ENCODE data around the gene ZRANB3. TPM values are rescaled to one million over a fixed set of nuclear protein-coding genes. Genes with fewer than 3 reads are reported as not detected.

ZRANB3 gene
- total RNA-seq, 1 donor from 2014 or later, result 8.9 TPM

- no peak overlapping the region for H3K4me3 ChIP-seq (ENCODE audit: insufficient read depth, low read depth, low read length)
- peaks cover 10% of the 10 kb centered on the region for H3K36me3 Mint-ChIP-seq (ENCODE audit: low read depth, unreplicated experiment)
- FAIRE-seq, result no peak
- H3K27me3 ChIP-seq (ENCODE audit: insufficient read depth, low read length), result no peaks in the 10 kb centered on the region
- no peak overlapping the region for H3K9ac ChIP-seq (ENCODE audit: low read length)
- H3K9me3 Mint-ChIP-seq (ENCODE audit: unreplicated experiment), result peaks cover 9% of the 10 kb centered on the region
- H3K36me3 ChIP-seq (ENCODE audit: insufficient read depth, low read length), result no peaks in the 10 kb centered on the region
- no peaks in the 10 kb centered on the region for H3K27me3 Mint-ChIP-seq (ENCODE audit: low read depth, unreplicated experiment)
- no peak overlapping the region for H3K4me3 Mint-ChIP-seq (ENCODE audit: unreplicated experiment)
- H3K27ac ChIP-seq (ENCODE audit: low read depth, low read length), result no peak overlapping the region
- H3K79me2 ChIP-seq (ENCODE audit: insufficient read depth, low read length), result no peaks in the 10 kb centered on the region
- H3K4me1 ChIP-seq (ENCODE audit: insufficient read depth, low read length), result no peaks in the 10 kb centered on the region
- no peaks in the 10 kb centered on the region for H3K4me1 Mint-ChIP-seq (ENCODE audit: low read depth, unreplicated experiment)
- no peaks in the 10 kb centered on the region for H3K9me3 ChIP-seq (ENCODE audit: insufficient read depth, low read depth, low read length)
- no peak overlapping the region for H3K27ac Mint-ChIP-seq (ENCODE audit: unreplicated experiment)
- no peak overlapping the region for H3K4me2 ChIP-seq (ENCODE audit: low read length)
- H4K20me1 ChIP-seq (ENCODE audit: insufficient read depth, low read length), result no peaks in the 10 kb centered on the region
- H2AFZ ChIP-seq (ENCODE audit: low read depth, low read length), result no peak overlapping the region
- no peak for TF ChIP-seq EZH2 (IDR thresholded peaks at IDR 0.05; ENCODE audit: insufficient read depth, low read length)
- TF ChIP-seq, protein P1, sequence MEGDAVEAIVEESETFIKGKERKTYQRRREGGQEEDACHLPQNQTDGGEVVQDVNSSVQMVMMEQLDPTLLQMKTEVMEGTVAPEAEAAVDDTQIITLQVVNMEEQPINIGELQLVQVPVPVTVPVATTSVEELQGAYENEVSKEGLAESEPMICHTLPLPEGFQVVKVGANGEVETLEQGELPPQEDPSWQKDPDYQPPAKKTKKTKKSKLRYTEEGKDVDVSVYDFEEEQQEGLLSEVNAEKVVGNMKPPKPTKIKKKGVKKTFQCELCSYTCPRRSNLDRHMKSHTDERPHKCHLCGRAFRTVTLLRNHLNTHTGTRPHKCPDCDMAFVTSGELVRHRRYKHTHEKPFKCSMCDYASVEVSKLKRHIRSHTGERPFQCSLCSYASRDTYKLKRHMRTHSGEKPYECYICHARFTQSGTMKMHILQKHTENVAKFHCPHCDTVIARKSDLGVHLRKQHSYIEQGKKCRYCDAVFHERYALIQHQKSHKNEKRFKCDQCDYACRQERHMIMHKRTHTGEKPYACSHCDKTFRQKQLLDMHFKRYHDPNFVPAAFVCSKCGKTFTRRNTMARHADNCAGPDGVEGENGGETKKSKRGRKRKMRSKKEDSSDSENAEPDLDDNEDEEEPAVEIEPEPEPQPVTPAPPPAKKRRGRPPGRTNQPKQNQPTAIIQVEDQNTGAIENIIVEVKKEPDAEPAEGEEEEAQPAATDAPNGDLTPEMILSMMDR (IDR thresholded peaks at IDR 0.05; ENCODE audit: insufficient read depth, low read depth, low read length), result no peak
- no peak for DNase-seq (ENCODE audit: low read depth)
Measured at GRCh38 chr2:135255208-135255607, 275.8 kb downstream of the ZRANB3 start.

DNA sequence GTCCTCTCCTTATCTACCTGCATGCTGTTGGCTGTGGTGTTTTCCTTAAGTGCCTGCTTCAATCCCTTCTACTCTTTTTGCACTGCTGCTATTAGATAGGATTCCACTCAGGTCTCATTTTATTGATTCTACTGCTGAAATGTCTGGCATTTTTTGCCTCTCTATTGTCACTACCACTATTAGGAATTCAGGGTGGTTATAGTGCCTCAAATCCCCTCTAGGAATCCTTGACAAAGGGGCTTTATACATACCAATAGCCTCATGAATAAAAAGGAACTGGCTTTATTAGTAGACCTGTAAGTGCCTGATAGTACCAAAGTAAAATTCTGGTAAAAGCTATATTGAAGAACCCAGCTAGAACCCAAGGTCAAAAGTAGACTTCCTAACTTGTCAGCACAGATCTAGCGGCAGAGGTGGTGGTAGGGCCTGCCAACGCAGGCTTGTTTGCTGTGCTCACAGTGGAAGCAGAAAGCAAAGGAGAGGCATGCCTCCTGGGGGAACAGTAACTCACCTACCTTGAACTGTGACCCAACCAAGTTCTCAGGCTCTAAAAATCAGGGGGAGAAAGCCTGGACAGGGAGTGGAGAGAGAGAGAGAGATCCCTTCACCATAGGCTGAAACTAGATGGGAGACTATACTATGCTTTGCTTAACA is 278.1 kb downstream of the ZRANB3 start:
- Histone ChIP-seq H3K9me3 (ENCODE audit: insufficient read depth, low read depth, low read length) (no peaks in the 10 kb centered on the region), H3K4me2 (ENCODE audit: low read length) (no peak overlapping the region), H3K4me1 (ENCODE audit: insufficient read depth, low read length) (no peaks in the 10 kb centered on the region), H2AFZ (ENCODE audit: low read depth, low read length) (no peak overlapping the region), H3K79me2 (ENCODE audit: insufficient read depth, low read length) (no peaks in the 10 kb centered on the region), H3K27me3 (ENCODE audit: insufficient read depth, low read length) (no peaks in the 10 kb centered on the region), H3K27ac (ENCODE audit: low read depth, low read length) (no peak overlapping the region), H3K9ac (ENCODE audit: low read length) (no peak overlapping the region), H3K36me3 (ENCODE audit: insufficient read depth, low read length) (no peaks in the 10 kb centered on the region), H4K20me1 (ENCODE audit: insufficient read depth, low read length) (no peaks in the 10 kb centered on the region), H3K4me3 (ENCODE audit: insufficient read depth, low read depth, low read length) (no peak overlapping the region)
- Mint-ChIP-seq H3K4me3 (ENCODE audit: unreplicated experiment) (no peak overlapping the region), H3K4me1 (ENCODE audit: low read depth, unreplicated experiment) (no peaks in the 10 kb centered on the region), H3K27ac (ENCODE audit: unreplicated experiment) (no peak overlapping the region), H3K36me3 (ENCODE audit: low read depth, unreplicated experiment) (peaks cover 17% of the 10 kb centered on the region), H3K27me3 (ENCODE audit: low read depth, unreplicated experiment) (no peaks in the 10 kb centered on the region), H3K9me3 (ENCODE audit: unreplicated experiment) (peaks cover 14% of the 10 kb centered on the region)
- DNase-seq (ENCODE audit: low read depth), result no peak
- TF ChIP-seq EZH2 (IDR thresholded peaks at IDR 0.05; ENCODE audit: insufficient read depth, low read length), result no peak
- TF ChIP-seq, protein P1 (IDR thresholded peaks at IDR 0.05; ENCODE audit: insufficient read depth, low read depth, low read length), result no peak
- no peak for FAIRE-seq

- no peaks in the 10 kb centered on the region for H4K20me1 ChIP-seq (ENCODE audit: insufficient read depth, low read length)
- H3K36me3 ChIP-seq (ENCODE audit: insufficient read depth, low read length), result no peaks in the 10 kb centered on the region
- H3K4me1 ChIP-seq (ENCODE audit: insufficient read depth, low read length), result no peaks in the 10 kb centered on the region
- no peak overlapping the region for H3K4me2 ChIP-seq (ENCODE audit: low read length)
- TF ChIP-seq, protein P1 (IDR thresholded peaks at IDR 0.05; ENCODE audit: insufficient read depth, low read depth, low read length), result no peak
- TF ChIP-seq EZH2 (IDR thresholded peaks at IDR 0.05; ENCODE audit: insufficient read depth, low read length), result no peak
- no peaks in the 10 kb centered on the region for H3K79me2 ChIP-seq (ENCODE audit: insufficient read depth, low read length)
- Mint-ChIP-seq H3K4me1 (ENCODE audit: low read depth, unreplicated experiment) (no peaks in the 10 kb centered on the region), H3K27me3 (ENCODE audit: low read depth, unreplicated experiment) (no peaks in the 10 kb centered on the region), H3K4me3 (ENCODE audit: unreplicated experiment) (no peak overlapping the region), H3K27ac (ENCODE audit: unreplicated experiment) (no peak overlapping the region), H3K36me3 (ENCODE audit: low read depth, unreplicated experiment) (peaks cover 17% of the 10 kb centered on the region), H3K9me3 (ENCODE audit: unreplicated experiment) (peaks cover 9% of the 10 kb centered on the region)
- H3K27ac ChIP-seq (ENCODE audit: low read depth, low read length), result no peak overlapping the region
- H3K9me3 ChIP-seq (ENCODE audit: insufficient read depth, low read depth, low read length), result no peaks in the 10 kb centered on the region
- H2AFZ ChIP-seq (ENCODE audit: low read depth, low read length), result no peak overlapping the region
- no peak for DNase-seq (ENCODE audit: low read depth)
- H3K9ac ChIP-seq (ENCODE audit: low read length), result no peak overlapping the region
- no peak for FAIRE-seq
- H3K4me3 ChIP-seq (ENCODE audit: insufficient read depth, low read depth, low read length), result no peak overlapping the region
- H3K27me3 ChIP-seq (ENCODE audit: insufficient read depth, low read length), result no peaks in the 10 kb centered on the region
Measured at GRCh38 chr2:135248611-135249010, 282.4 kb downstream of the ZRANB3 start.
